Stimulated activated CD8-positive, alpha-beta memory T cell treated with anti-CD3 and anti-CD28 coated beads, Interleukin-15, amount 100 ng/mL, for 48 hours (primary cell): Measurements from ENCODE around the gene RPS2.
"Not testable (repeated sequence)": the region's sequence is repeated elsewhere in the genome, so short reads cannot be mapped to it uniquely, and the experiment has no call there.

Experiments used
- DNase-seq, 2 donors: peaks; one replicate each; pipeline ENCODE4 v3.0.0-alpha.2; 2020; ENCODE audit warnings: low read depth in 2 of 2

Gene RPS2

GRCh38 chr16:1942047-1942809, 22.4 kb downstream of the RPS2 start:
- no peak for DNase-seq

- DNase-seq: no peak
Observed at GRCh38 chr16:1941162-1942046, 23.2 kb downstream of the RPS2 start.

- DNase-seq: no peak
Observed at GRCh38 chr16:1940273-1941161, 24.1 kb downstream of the RPS2 start.

GRCh38 chr16:1939833-1940232, 24.8 kb downstream of the RPS2 start:
- not testable (repeated sequence) for DNase-seq

GRCh38 chr16:1938910-1939309, 25.7 kb downstream of the RPS2 start:
- no peak for DNase-seq

GRCh38 chr16:1938316-1938715, 26.3 kb downstream of the RPS2 start:
- DNase-seq: no peak

GRCh38 chr16:1936945-1937479, 27.6 kb downstream of the RPS2 start:
- DNase-seq: no peak

GRCh38 chr16:1933097-1933661, 31.4 kb downstream of the RPS2 start:
- no peak for DNase-seq

GRCh38 chr16:1932050-1933028, 32.3 kb downstream of the RPS2 start:
- no peak for DNase-seq

- DNase-seq: no peak
Observed at GRCh38 chr16:1930338-1930720, 34.3 kb downstream of the RPS2 start.

- peak; percentile 85 to 88 for DNase-seq
Observed at GRCh38 chr16:1929578-1930337, 34.9 kb downstream of the RPS2 start.

GRCh38 chr16:1929105-1929504, 35.5 kb downstream of the RPS2 start:
- no peak for DNase-seq

GRCh38 chr16:1926271-1926670, 38.4 kb downstream of the RPS2 start:
- DNase-seq: no peak

GRCh38 chr16:1924095-1924494, 40.5 kb downstream of the RPS2 start:
- DNase-seq: no peak

- DNase-seq: no peak
Observed at GRCh38 chr16:1923299-1924034, 41.2 kb downstream of the RPS2 start.

- DNase-seq: no peak
Observed at GRCh38 chr16:1922357-1922756, 42.3 kb downstream of the RPS2 start.

GRCh38 chr16:1920727-1921171, 43.9 kb downstream of the RPS2 start:
- DNase-seq: no peak

GRCh38 chr16:1920122-1920521, 44.5 kb downstream of the RPS2 start:
- not testable (repeated sequence) for DNase-seq
